HG03066 (cell line): ENCODE measurements around the gene TAF1B.

Experiments used
- ATAC-seq: cut with Tn5 transposase; IDR thresholded peaks from one replicate; pipeline ENCODE4 v1.9.1; 2021; ENCODE audit warnings: low read depth; ENCODE audit not compliant: unreplicated experiment

Gene TAF1B

GRCh38 chr2:9807555-9808305 is 35.5 kb upstream of the TAF1B start:
- ATAC-seq: no peak

DNA sequence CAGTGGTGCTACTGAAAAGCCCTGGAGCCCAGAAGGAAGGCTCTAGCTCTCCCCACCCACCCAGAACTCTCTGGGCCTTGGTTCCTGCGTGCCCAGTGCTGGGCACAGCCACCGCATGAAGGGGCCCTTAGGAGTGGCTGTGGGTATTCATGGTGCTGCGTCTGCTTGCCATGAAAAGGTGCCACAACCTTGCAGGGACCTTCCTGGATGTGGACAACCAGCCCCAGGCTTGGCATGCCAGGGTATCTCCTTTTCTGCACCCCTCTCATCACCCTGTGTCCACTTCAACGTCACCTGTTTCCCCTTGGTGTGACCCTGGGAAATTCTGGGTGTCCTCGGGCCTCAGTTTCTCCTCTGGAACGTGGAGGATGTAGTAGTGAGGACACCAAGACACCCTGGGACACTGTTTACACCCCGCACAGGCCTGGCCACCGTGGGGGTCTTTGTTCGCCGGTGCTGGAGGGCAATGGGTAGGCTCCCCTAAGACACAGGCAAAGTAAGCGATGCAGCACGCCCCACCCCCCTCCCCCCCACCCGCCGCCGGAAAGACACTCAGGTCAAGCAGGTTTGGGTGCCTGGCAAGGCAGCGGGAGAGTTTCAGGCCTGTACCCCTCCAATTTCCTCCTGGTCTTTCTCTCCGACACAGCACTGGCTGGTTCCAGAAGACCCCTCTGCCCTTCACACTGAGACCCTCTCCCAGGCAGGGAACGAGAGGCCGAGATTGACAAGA is 34.8 kb upstream of the TAF1B start:
- no peak for ATAC-seq

DNA sequence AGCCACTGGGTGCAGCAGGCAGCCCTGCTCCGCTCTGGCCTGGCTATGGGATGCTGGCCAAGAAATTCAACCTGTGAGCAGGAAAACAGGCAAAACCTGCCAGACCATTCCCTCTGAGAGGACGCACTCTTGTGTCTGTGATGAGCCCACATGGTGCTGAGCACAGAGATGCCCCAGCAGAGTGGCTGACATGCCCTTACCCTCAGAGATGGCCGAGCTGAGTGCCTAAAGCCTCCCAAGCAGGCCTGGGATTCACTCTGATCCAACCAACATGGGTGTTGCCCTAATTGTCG is 34.3 kb upstream of the TAF1B start:
- ATAC-seq: no peak

- ATAC-seq: no peak
Measured at GRCh38 chr2:9809448-9810088, 33.7 kb upstream of the TAF1B start.

DNA sequence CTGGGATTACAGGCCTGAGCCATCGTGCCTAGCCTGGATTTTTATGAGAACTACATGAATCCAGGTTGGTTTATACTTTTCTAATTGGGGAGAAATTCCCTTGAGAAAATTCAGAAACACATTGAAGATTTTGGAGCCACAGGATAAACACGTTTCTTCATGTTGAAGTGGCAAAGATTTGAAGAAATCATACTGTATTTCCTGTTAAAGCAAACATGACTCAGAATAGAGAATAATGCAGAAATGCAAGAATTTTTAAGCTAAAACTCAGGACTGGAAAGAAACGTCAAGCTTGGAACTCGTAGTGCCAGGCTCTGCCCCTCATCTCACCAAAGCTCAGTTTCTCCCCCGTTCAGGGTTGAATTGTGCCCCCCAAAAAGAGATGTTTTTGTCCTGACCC is 32.1 kb upstream of the TAF1B start:
- ATAC-seq: no peak

- ATAC-seq: no peak
Measured at GRCh38 chr2:9811679-9812511, 31.4 kb upstream of the TAF1B start.

DNA sequence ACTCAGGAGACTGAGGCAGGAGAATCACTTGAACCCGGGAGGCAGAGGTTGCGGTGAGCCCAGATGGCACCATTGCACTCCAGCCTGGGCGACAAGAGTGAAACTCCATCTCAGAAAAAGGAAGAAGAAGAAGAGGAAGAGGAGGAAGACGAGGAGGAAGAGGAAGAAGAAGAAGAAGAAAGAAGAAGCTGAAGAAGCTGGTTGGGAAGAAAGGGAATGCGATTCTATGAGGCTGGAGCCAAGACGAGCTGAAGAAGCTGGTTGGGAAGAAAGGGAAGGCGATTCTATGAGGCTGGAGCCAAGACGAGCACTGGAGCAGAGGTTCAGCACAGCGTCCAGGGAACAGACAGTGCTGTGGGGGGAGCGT is 30.3 kb upstream of the TAF1B start:
- ATAC-seq: no peak

GRCh38 chr2:9813312-9814128 is 29.8 kb upstream of the TAF1B start:
- ATAC-seq: no peak

DNA sequence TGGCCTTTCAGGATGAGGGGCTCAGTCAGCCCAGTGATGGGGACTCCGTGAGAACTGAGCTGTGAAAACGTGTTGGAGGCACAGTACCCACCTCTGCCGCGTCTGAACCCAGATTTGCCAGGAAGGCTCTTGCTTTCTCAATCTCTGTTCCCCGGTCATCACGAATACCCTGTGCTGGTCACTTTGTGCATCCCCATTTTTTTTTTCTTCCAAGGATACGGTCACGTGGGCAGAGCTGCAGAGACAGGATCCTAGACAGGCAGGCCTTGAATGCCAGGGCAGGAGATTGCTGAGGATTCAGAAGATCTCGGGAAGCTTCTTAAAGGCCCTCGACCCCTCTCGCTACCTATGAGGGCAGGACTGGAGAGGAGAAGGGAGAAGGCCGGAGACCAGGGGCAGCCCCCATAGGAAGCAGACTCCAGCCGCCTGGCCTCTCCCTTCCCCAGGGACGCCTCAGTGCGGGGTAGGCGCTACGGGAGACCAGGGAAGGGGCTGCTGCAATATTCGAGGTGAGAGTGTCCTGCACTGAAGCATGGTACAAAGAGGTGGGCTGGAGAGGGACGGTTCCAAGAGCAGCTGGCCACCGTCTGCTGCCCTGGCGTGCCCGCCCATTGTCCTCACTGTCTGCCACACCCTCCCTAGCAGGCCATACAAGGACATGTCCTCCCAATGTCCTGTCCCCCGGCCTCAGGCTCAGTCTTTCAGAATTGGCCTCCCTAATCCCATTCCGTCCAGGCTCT is 29.0 kb upstream of the TAF1B start:
- ATAC-seq: no peak

GRCh38 chr2:9815076-9815475 is 28.2 kb upstream of the TAF1B start:
- ATAC-seq: no peak

GRCh38 chr2:9815844-9816279 is 27.4 kb upstream of the TAF1B start:
- no peak for ATAC-seq

GRCh38 chr2:9818097-9818496 is 25.2 kb upstream of the TAF1B start:
- no peak for ATAC-seq

DNA sequence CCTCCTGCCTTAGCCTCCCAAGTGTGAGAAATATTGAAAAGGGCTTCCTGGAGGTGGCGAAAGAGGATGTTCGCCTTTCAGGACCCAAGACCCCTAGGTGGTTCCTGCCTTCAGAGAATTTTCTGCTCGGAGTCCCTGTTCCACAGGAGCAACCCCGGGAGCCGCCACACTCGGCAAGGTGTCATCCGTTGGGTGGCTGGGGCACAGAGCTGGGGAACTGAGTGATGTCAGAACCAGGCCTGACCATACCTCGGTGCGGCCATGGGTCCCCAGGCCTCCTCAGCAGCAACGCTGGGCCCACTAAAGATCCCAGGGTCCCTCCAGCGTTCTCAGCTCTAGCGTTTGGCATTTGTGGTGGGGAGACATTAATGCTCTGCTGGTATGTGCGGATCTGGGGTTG is 23.7 kb upstream of the TAF1B start:
- no peak for ATAC-seq

DNA sequence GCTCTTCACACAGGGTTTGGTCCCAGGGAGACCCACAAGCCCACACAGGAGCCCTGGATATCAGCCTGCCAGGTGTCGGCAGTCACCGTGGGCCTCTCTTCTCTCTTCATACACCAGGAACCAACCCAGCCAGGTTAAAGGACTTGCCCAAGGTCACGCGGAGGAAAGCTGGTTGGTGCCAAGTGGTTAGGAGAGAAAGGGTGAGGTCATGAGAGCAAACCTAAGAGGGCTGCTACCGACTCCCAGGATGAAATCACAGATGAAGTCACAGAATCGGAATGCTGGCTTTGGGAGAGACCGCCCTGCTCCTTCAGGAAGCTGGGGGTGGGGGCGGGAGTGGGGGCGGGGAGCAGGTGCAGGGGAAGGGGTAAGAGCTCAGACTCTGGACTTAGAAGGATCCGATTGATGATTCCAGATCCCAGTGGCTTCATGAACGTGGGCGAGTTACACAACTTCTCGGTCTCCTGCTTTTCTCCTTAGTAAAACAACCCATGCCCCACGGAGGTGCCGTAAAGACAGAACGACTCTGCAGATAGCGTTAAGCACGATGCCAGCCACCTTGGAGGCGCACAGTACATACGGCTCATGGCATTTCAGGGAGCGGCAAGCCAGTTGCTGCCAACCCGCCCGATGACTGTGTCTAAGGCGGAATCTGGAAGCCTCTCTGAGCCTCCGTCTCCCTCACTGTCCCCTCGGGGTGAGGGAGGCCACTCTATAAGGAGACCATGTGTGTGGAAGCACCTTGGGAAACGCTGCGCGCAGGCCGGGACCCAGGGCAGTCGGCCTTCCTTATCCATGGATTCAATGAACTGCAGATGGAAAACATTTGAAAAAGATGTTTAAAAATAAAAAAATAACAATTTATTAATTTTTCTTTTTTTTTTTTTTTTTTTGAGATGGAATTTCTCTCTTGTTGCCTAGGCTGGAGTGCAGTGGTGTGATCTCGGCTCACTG is 23.0 kb upstream of the TAF1B start:
- ATAC-seq: no peak

DNA sequence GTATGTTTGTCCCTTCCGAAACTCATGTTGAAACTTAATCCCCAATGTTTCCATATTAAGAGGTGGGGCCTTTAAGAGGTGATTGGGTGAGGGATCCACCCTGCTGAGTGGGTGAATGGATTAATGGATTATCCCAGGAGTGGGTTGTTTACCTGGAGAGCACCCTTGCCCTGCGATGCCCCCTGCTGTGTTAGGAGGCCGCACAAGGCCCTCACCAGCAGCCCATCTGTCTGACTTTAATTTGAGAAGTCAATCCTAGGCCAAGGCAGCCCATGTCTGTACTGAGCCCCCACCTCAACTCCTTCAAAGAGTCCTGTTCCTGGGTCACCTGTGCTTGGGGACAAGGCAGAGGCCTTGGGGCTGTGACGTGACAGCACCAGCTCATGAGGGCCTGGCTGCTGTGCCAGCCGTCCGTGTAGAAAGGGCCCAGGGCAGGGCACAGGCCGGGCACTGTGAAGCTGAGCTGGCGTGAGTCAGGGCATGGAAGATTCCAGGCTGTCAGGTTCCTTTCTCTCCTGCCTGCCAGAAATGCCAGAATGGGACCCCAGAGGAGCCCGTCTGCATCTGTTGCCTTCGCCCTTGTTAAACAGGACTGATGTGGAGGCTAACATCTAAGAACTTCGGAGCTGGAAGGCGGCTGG is 21.3 kb upstream of the TAF1B start:
- ATAC-seq: no peak

DNA sequence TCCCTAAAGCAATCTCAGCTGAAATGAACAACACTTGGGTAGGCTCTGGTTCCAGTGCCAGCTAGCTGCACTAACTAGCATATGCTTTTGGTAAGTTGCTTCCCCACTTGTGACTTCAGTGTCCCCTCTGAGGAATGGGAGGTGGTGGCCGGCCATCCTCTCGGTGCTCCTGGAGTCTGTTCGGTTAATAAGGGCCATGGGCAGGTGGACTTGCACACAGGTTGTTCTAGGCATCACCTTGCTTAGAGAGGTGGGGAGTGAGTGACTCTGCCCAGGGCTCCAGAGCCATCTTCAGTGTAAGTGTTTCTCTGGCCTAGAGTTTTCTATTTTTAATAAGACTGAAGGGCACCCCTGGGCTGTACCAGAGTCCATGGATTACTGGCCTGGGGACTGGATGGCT is 18.8 kb upstream of the TAF1B start:
- ATAC-seq: no peak

DNA sequence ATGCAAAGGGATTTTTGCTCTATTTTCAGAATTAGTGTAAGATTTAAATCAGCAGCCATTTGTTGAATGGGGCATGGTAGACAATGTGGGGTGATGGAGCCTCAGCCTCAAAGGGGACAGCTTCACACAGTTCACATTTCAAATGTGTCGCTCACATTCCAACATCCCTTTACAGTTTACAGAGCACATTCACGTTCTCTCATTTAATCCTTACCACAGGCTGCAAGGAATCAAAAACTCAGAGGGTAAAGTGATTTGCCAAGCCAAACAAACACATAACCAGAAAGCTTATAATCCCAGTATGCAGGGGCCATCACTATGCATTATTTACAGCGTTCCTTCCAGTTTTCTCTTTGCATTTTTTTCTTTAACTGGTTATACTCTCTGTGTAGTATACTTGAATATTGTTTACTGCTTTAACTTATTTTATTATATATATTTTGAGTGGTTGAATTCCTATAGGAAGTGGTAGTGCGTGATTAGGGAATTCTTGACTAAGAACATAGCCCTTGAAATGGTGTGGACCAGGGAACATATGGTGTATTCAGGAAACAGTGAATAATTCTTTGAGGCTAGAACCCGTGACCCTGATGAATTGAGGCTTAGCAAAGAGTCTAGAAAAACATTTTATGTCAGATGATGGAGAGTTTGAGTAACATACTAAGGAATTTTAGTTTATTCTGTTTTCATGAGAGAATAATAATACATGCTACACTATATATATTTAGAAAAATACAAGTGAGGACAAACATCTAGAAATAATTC is 18.1 kb upstream of the TAF1B start:
- no peak for ATAC-seq
